K562 (cell line): ENCODE results near the gene ZNF106.

Source experiments
- MEF2D ChIP-seq: conservative IDR thresholded peaks from 2 replicates; pipeline ENCODE4 v1.6.1; 2016; ENCODE audit warnings: low read depth, missing genetic modification characterization, missing compliant biosample characterization
- SMC3 ChIP-seq: conservative IDR thresholded peaks from 2 replicates; pipeline ENCODE4 v1.6.1; 2011; ENCODE audit warnings: low read depth, low read length, improper control_type of control experiment; ENCODE audit not compliant: insufficient read depth
- TAF1 ChIP-seq: IDR thresholded peaks from 2 replicates; pipeline ENCODE4 v1.6.1; 2011; ENCODE audit warnings: mild to moderate bottlenecking, low read length, moderate library complexity; ENCODE audit not compliant: insufficient read depth, control insufficient read depth, severe bottlenecking; ENCODE audit errors: extremely low read depth

GRCh38 chr15:42490671-42491538 is at the start of gene ZNF106:
- TF ChIP-seq SMC3: no peak
- peak; percentile 94 for TF ChIP-seq TAF1
- TF ChIP-seq MEF2D (tag): no peak
